ENCODE data around the gene SPRY4. TPM values are rescaled to one million over a fixed set of nuclear protein-coding genes. Genes with fewer than 3 reads are reported as not detected.
A peak's percentile ranks its signal among the peaks of the same experiment; 100 is the strongest.
"Not testable (repeated sequence)": the region's sequence is repeated elsewhere in the genome, so short reads cannot be mapped to it uniquely, and the experiment has no call there.

SPRY4 gene
- total RNA-seq, 1 donor: 5.4 TPM

- Histone ChIP-seq H3K79me2 (ENCODE audit: insufficient read depth, low read length) (peaks cover 32% of the 10 kb centered on the region), H4K20me1 (ENCODE audit: insufficient read depth, low read length) (peaks cover 8% of the 10 kb centered on the region), H3K36me3 (ENCODE audit: insufficient read depth, low read length) (no peaks in the 10 kb centered on the region), H3K27me3 (ENCODE audit: insufficient read depth, low read length) (no peaks in the 10 kb centered on the region), H3K9me3 (ENCODE audit: low read depth, low read length) (no peaks in the 10 kb centered on the region), H3K4me3 (ENCODE audit: insufficient read depth, low read length) (no peak overlapping the region), H3K4me1 (ENCODE audit: insufficient read depth, low read length) (peaks cover 25% of the 10 kb centered on the region), H3K27ac (ENCODE audit: low read depth, low read length) (no peak overlapping the region), H3K4me2 (ENCODE audit: insufficient read depth, low read length) (no peak overlapping the region), H2AFZ (ENCODE audit: low read length) (no peak overlapping the region)
- TF ChIP-seq, protein P1, sequence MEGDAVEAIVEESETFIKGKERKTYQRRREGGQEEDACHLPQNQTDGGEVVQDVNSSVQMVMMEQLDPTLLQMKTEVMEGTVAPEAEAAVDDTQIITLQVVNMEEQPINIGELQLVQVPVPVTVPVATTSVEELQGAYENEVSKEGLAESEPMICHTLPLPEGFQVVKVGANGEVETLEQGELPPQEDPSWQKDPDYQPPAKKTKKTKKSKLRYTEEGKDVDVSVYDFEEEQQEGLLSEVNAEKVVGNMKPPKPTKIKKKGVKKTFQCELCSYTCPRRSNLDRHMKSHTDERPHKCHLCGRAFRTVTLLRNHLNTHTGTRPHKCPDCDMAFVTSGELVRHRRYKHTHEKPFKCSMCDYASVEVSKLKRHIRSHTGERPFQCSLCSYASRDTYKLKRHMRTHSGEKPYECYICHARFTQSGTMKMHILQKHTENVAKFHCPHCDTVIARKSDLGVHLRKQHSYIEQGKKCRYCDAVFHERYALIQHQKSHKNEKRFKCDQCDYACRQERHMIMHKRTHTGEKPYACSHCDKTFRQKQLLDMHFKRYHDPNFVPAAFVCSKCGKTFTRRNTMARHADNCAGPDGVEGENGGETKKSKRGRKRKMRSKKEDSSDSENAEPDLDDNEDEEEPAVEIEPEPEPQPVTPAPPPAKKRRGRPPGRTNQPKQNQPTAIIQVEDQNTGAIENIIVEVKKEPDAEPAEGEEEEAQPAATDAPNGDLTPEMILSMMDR (IDR thresholded peaks at IDR 0.05; ENCODE audit: extremely low read depth, low read depth, low read length): no peak
- no peak for DNase-seq (ENCODE audit: insufficient read length, low spot score, missing footprints)
Observed at GRCh38 chr5:142301540-142301939, 23.3 kb downstream of the SPRY4 start.

- Histone ChIP-seq H3K36me3 (ENCODE audit: insufficient read depth, low read length) (no peaks in the 10 kb centered on the region), H3K27ac (ENCODE audit: low read depth, low read length) (no peak overlapping the region), H3K79me2 (ENCODE audit: insufficient read depth, low read length) (peaks cover 37% of the 10 kb centered on the region), H3K4me2 (ENCODE audit: insufficient read depth, low read length) (no peak overlapping the region), H2AFZ (ENCODE audit: low read length) (no peak overlapping the region), H3K4me3 (ENCODE audit: insufficient read depth, low read length) (no peak overlapping the region), H4K20me1 (ENCODE audit: insufficient read depth, low read length) (peaks cover 8% of the 10 kb centered on the region), H3K27me3 (ENCODE audit: insufficient read depth, low read length) (no peaks in the 10 kb centered on the region), H3K9me3 (ENCODE audit: low read depth, low read length) (no peaks in the 10 kb centered on the region), H3K4me1 (ENCODE audit: insufficient read depth, low read length) (peaks cover 33% of the 10 kb centered on the region)
- TF ChIP-seq, protein P1 (IDR thresholded peaks at IDR 0.05; ENCODE audit: extremely low read depth, low read depth, low read length): no peak
- DNase-seq (ENCODE audit: insufficient read length, low spot score, missing footprints): no peak
Observed at GRCh38 chr5:142300677-142301076, 24.1 kb downstream of the SPRY4 start.

DNA sequence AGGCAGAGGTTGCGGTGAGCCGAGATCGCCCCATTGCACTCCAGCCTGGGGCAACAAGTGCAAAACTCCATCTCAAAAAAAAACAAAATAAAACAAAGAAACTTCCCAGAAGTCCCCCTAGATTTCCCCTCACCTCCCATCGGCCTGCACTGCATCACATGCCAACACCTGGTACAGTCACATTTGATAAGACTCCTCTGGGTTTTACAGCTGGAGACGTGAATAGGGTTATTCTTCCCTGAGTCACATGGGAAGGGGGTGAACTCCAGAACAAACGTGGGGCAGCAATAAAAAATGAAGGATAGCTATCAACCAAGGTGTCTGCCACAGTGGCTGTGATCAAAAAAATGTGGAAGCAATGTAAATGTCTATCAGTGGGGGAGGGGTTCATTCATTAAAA lies 26.0 kb downstream of the SPRY4 start:
- Histone ChIP-seq H3K4me1 (ENCODE audit: insufficient read depth, low read length) (peaks cover 27% of the 10 kb centered on the region), H3K36me3 (ENCODE audit: insufficient read depth, low read length) (no peaks in the 10 kb centered on the region)
- DNase-seq (ENCODE audit: insufficient read length, low spot score, missing footprints): no peak

DNA sequence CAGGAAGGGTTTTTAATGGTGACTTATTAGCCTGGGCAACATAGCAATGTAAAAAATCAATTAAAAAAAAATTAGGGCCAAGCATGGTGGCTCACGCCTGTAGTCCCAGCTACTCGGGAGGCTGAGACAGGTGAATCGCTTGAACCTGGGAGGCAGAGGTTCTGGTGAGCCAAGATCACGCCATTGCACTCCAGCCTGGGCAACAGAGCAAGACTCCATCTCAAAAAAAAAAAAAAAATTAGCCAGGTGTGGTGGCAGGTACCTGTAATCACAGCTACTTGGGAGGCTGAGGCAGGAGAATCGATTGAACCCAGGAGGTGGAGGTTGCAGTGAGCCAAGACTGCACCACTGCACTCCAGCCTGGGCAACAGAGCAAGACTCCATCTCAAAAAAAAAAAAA lies 27.0 kb downstream of the SPRY4 start:
- Histone ChIP-seq H3K79me2 (ENCODE audit: insufficient read depth, low read length) (peaks cover 31% of the 10 kb centered on the region), H3K27ac (ENCODE audit: low read depth, low read length) (peak overlapping the region; percentile 70), H3K4me1 (ENCODE audit: insufficient read depth, low read length) (peaks cover 28% of the 10 kb centered on the region)
- H2AFZ ChIP-seq (ENCODE audit: low read length); H3K9me3 ChIP-seq (ENCODE audit: low read depth, low read length); H3K27me3 ChIP-seq (ENCODE audit: insufficient read depth, low read length); H3K4me2 ChIP-seq (ENCODE audit: insufficient read depth, low read length); H3K36me3 ChIP-seq (ENCODE audit: insufficient read depth, low read length); H3K4me3 ChIP-seq (ENCODE audit: insufficient read depth, low read length); H4K20me1 ChIP-seq (ENCODE audit: insufficient read depth, low read length); DNase-seq (ENCODE audit: insufficient read length, low spot score, missing footprints): not testable (repeated sequence)

More for the DNA sequence above, 26.0 kb downstream of the SPRY4 start:
- H4K20me1 ChIP-seq (ENCODE audit: insufficient read depth, low read length): peaks cover 1% of the 10 kb centered on the region
- H3K4me3 ChIP-seq (ENCODE audit: insufficient read depth, low read length): no peak overlapping the region
- H3K9me3 ChIP-seq (ENCODE audit: low read depth, low read length): no peaks in the 10 kb centered on the region
- no peaks in the 10 kb centered on the region for H3K27me3 ChIP-seq (ENCODE audit: insufficient read depth, low read length)
- H3K79me2 ChIP-seq (ENCODE audit: insufficient read depth, low read length): peaks cover 31% of the 10 kb centered on the region
- H2AFZ ChIP-seq (ENCODE audit: low read length): no peak overlapping the region
- no peak overlapping the region for H3K27ac ChIP-seq (ENCODE audit: low read depth, low read length)
- TF ChIP-seq, protein P1 (IDR thresholded peaks at IDR 0.05; ENCODE audit: extremely low read depth, low read depth, low read length): no peak
- no peak overlapping the region for H3K4me2 ChIP-seq (ENCODE audit: insufficient read depth, low read length)

Measured in osteoblast (primary cell).